GM23338 (cell line): ENCODE measurements around the gene CHP2. TPM values are rescaled to one million over a fixed set of nuclear protein-coding genes. Genes with fewer than 3 reads are reported as not detected.

Experiments
- ATAC-seq: fragments of 200-7000 bp; cut with Tn5 transposase; 3 replicates; pipeline ENCODE4 v1.9.1; 2020
- DNase-seq: peaks from one replicate; pipeline ENCODE4 v3.0.0-alpha.2; 2015; ENCODE audit warnings: low spot score
- H2AFZ ChIP-seq: fragments of 200-600 bp; sonication (generic); 2 replicates; pipeline ENCODE4 v1.8.0; 2016; ENCODE audit warnings: antibody characterized with exemption, mild to moderate bottlenecking, moderate library complexity
- H3F3A ChIP-seq: fragments of 200-600 bp; sonication (generic); replicated peaks from 2 replicates; pipeline ENCODE4 v1.8.0; 2017; ENCODE audit warnings: antibody characterized with exemption, mixed run types, low read depth
- H3K27ac ChIP-seq: fragments of 200-600 bp; sonication (generic); 2 replicates; pipeline ENCODE4 v1.6.1; 2016; ENCODE audit warnings: low read depth
- H3K27me3 ChIP-seq: fragments of 200-600 bp; sonication (generic); 2 replicates; pipeline ENCODE4 v1.8.0; 2016; ENCODE audit warnings: mild to moderate bottlenecking, mixed run types, moderate library complexity; ENCODE audit not compliant: insufficient read depth
- H3K36me3 ChIP-seq: fragments of 200-600 bp; sonication (generic); 2 replicates; pipeline ENCODE4 v1.8.0; 2016; ENCODE audit warnings: mild to moderate bottlenecking; ENCODE audit not compliant: insufficient read depth
- H3K4me1 ChIP-seq: fragments of 200-600 bp; sonication (generic); 2 replicates; pipeline ENCODE4 v1.8.0; 2016; ENCODE audit warnings: mild to moderate bottlenecking, moderate library complexity; ENCODE audit not compliant: insufficient read depth
- H3K4me2 ChIP-seq: fragments of 200-600 bp; sonication (generic); 2 replicates; pipeline ENCODE4 v1.7.1; 2017; ENCODE audit warnings: mixed run types
- H3K4me3 ChIP-seq: fragments of 200-600 bp; sonication (generic); 2 replicates; pipeline ENCODE4 v1.6.1; 2016; ENCODE audit warnings: mixed run types
- H3K79me2 ChIP-seq: fragments of 200-600 bp; sonication (generic); replicated peaks from 2 replicates; pipeline ENCODE4 v1.8.0; 2017; ENCODE audit warnings: mild to moderate bottlenecking; ENCODE audit not compliant: insufficient read depth
- H3K9me2 ChIP-seq: fragments of 200-600 bp; sonication (generic); 2 replicates; pipeline ENCODE4 v1.8.0; 2017; ENCODE audit not compliant: insufficient read depth
- H4K20me1 ChIP-seq: fragments of 200-600 bp; sonication (generic); replicated peaks from 2 replicates; pipeline ENCODE4 v1.8.0; 2017; ENCODE audit warnings: mild to moderate bottlenecking; ENCODE audit not compliant: insufficient read depth
- H3K27ac Mint-ChIP-seq: 2 replicates; pipeline ENCODE4 v1.8.0; 2020; ENCODE audit warnings: inconsistent platforms, mild to moderate bottlenecking, moderate library complexity, mixed read lengths
- H3K27me3 Mint-ChIP-seq: 3 replicates; pipeline ENCODE4 v1.8.0; 2022; ENCODE audit warnings: low read depth, mild to moderate bottlenecking, moderate library complexity, mixed read lengths, inconsistent platforms; ENCODE audit not compliant: insufficient read depth, poor library complexity
- H3K36me3 Mint-ChIP-seq: 3 replicates; pipeline ENCODE4 v1.8.0; 2021; ENCODE audit warnings: low read depth, mild to moderate bottlenecking, inconsistent platforms, moderate library complexity, mixed read lengths
- H3K4me1 Mint-ChIP-seq: 3 replicates; pipeline ENCODE4 v1.8.0; 2020; ENCODE audit warnings: mild to moderate bottlenecking, inconsistent platforms, mixed read lengths
- H3K4me3 Mint-ChIP-seq: 3 replicates; pipeline ENCODE4 v1.8.0; 2021; ENCODE audit warnings: moderate library complexity, mild to moderate bottlenecking, inconsistent platforms, mixed read lengths
- H3K9me3 Mint-ChIP-seq: 3 replicates; pipeline ENCODE4 v1.8.0; 2020; ENCODE audit warnings: moderate library complexity, mild to moderate bottlenecking, inconsistent platforms, mixed read lengths
- CREB1 ChIP-seq: fragments of 250-450 bp; sonication (Bioruptor Pico); IDR thresholded peaks from 2 replicates; pipeline ENCODE4 v1.5.0; 2020; ENCODE audit warnings: low read depth, mild to moderate bottlenecking, moderate library complexity
- CTCF ChIP-seq, 2 experiments: fragments of 200-600 bp in 1 of 2; sonication (generic) in 1 of 2; conservative IDR thresholded peaks; 2 replicates each; pipeline versions ENCODE4 v1.5.1 to v1.6.1; 2016 to 2017; ENCODE audit warnings: antibody characterized with exemption in 2 of 2, low read depth in 2 of 2, mild to moderate bottlenecking in 2 of 2, moderate library complexity in 1 of 2
- EZH2phosphoT487 ChIP-seq: fragments of 200-600 bp; sonication (generic); IDR thresholded peaks from one replicate; pipeline ENCODE4 v1.8.1; 2018; ENCODE audit warnings: antibody characterized with exemption; ENCODE audit not compliant: unreplicated experiment
- JUNB ChIP-seq: IDR thresholded peaks from one replicate; pipeline ENCODE4 v1.6.1; 2016; ENCODE audit warnings: antibody characterized with exemption; ENCODE audit not compliant: unreplicated experiment
- NANOG ChIP-seq: IDR thresholded peaks from 2 replicates; pipeline ENCODE4 v1.6.1; 2016; ENCODE audit warnings: antibody characterized with exemption, borderline replicate concordance
- REST ChIP-seq: IDR thresholded peaks from one replicate; pipeline ENCODE4 v1.6.1; 2018; ENCODE audit warnings: antibody characterized with exemption; ENCODE audit not compliant: unreplicated experiment
- ZNF331 ChIP-seq: fragments of 250-450 bp; sonication (Bioruptor Pico); IDR thresholded peaks from 2 replicates; pipeline ENCODE4 v1.5.0; 2020; ENCODE audit warnings: low read depth, mild to moderate bottlenecking, moderate library complexity
- ZNF462 ChIP-seq: fragments of 250-450 bp; sonication (Bioruptor Pico); IDR thresholded peaks from 2 replicates; pipeline ENCODE4 v1.5.0; 2020; ENCODE audit warnings: mild to moderate bottlenecking, moderate library complexity
- polyA plus RNA-seq: library from polyadenylated mRNA; unstranded; fragments of >200 nt; fragmentation: Nextera tagmentation; extraction: Ambion mirVana; gene quantifications from 2 replicates; pipeline ENCODE4 v1.2.1, GENCODE V29; 2016
- total RNA-seq: library from RNA; depleted of rRNA; stranded (reverse); fragments of >200 nt; shearing (Covaris generic); gene quantifications from 2 replicates; pipeline ENCODE4 v1.2.3, GENCODE V29; 2014
- TF ChIP-seq, protein P1 (sequence below): IDR thresholded peaks from 2 replicates; pipeline ENCODE4 v1.6.1; 2016; ENCODE audit warnings: antibody characterized with exemption

Gene CHP2
- total and polyA plus RNA-seq, 2 experiments from 2014 or later = 2.3 to 3.7 TPM

DNA sequence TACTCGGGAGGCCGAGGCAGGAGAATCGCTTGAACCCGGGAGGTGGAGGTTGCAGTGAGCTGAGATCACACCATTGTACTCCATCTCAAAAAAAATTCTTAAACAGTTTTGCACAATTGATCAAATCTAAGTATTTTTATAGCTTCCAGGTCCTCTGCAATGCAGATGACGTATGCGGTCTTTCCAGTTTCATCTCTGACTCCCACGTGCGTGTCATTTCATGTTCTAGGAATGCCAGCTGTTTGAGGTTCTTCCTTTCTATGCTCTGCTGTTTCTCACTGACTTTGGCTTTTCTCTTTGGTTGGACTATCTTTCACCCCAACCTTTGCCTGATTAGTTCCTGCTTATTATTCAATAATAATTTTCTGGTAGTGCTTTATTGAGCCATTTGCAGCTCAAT, 16.2 kb downstream of the CHP2 start (continued):
- TF ChIP-seq ZNF462 (CRISPR knock-in tag) (no peak), JUNB (no peak), EZH2phosphoT487 (no peak), REST (no peak)

DNA sequence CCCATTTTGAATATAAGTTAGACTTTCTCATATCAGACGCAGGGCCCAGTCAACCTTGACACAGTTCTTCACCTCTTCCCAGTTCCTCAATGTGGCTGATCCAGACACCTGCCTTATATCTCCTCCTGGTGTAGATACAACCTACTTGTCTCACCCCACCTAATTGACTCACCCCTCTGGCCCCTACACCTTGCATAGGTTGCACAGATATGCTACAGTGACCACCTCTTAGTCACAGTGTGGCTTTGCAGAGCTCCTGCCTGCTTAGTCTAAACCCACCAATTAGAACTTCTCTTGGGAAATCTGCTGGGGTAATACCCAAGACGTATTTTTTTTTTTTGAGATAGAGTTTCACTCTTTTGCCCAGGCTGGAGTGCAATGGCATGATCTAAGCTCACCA, 16.8 kb downstream of the CHP2 start:
- Histone ChIP-seq H3K36me3 (no peaks in the 10 kb centered on the region), H3K9me2 (no peaks in the 10 kb centered on the region), H3K4me3 (no peak overlapping the region), H3K27me3 (no peaks in the 10 kb centered on the region), H3K79me2 (no peaks in the 10 kb centered on the region), H3K4me2 (no peak overlapping the region), H2AFZ (no peak overlapping the region), H4K20me1 (no peaks in the 10 kb centered on the region), H3F3A (no peaks in the 10 kb centered on the region), H3K27ac (no peak overlapping the region), H3K4me1 (no peaks in the 10 kb centered on the region)
- no peaks in the 10 kb centered on the region; the same call in 2 of the 3 replicates for H3K9me3 Mint-ChIP-seq
- H3K36me3 Mint-ChIP-seq = no peaks in the 10 kb centered on the region
- no peak overlapping the region for H3K4me3 Mint-ChIP-seq
- H3K27me3 Mint-ChIP-seq = no peaks in the 10 kb centered on the region
- no peaks in the 10 kb centered on the region for H3K4me1 Mint-ChIP-seq
- H3K27ac Mint-ChIP-seq = no peak overlapping the region
- ATAC-seq (no peak), DNase-seq (no peak)
- TF ChIP-seq CREB1 (CRISPR knock-in tag) (no peak), REST (no peak), CTCF (conservative IDR thresholded peaks at IDR 0.05; ENCODE audit: low read depth in 2 of 2) (no peak), ZNF331 (no peak), NANOG (no peak), EZH2phosphoT487 (no peak)
- TF ChIP-seq, protein P1, sequence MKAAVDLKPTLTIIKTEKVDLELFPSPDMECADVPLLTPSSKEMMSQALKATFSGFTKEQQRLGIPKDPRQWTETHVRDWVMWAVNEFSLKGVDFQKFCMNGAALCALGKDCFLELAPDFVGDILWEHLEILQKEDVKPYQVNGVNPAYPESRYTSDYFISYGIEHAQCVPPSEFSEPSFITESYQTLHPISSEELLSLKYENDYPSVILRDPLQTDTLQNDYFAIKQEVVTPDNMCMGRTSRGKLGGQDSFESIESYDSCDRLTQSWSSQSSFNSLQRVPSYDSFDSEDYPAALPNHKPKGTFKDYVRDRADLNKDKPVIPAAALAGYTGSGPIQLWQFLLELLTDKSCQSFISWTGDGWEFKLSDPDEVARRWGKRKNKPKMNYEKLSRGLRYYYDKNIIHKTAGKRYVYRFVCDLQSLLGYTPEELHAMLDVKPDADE = no peak
